Heart right ventricle (tissue), 16 donors: ENCODE data around the gene UBXN1. TPM values are rescaled to one million over a fixed set of nuclear protein-coding genes. Genes with fewer than 3 reads are reported as not detected.

Experiments used
- ATAC-seq, 8 donors: fragments of 200-7000 bp; cut with Tn5 transposase; one replicate each; pipeline ENCODE4 v1.9.1; 2020; ENCODE audit warnings: mild to moderate bottlenecking in 8 of 8, moderate library complexity in 8 of 8, moderate number of reproducible peaks in 1 of 8
- DNase-seq, 2 donors: peaks; one replicate each; pipeline ENCODE4 v3.0.0-alpha.2; 2020
- H3K27ac ChIP-seq, 10 donors: fragments of 200-600 bp; sonication (generic) in 2 of 10; one replicate each; pipeline versions ENCODE4 v1.5.0 to v1.8.0; 2020 to 2022; ENCODE audit warnings: mild to moderate bottlenecking in 3 of 10
- H3K27me3 ChIP-seq, 7 donors: fragments of 200-600 bp; one replicate each; pipeline ENCODE4 v1.8.0; 2021 to 2022; ENCODE audit warnings: mild to moderate bottlenecking in 2 of 7
- H3K36me3 ChIP-seq, 9 donors: fragments of 200-600 bp; sonication (generic) in 1 of 9; one replicate each; pipeline versions ENCODE4 v1.5.0 to v1.8.0; 2020 to 2022; ENCODE audit warnings: mild to moderate bottlenecking in 2 of 9
- H3K4me1 ChIP-seq, 9 donors: fragments of 200-600 bp; sonication (generic) in 1 of 9; one replicate each; pipeline versions ENCODE4 v1.5.0 to v1.8.0; 2020 to 2022; ENCODE audit warnings: mild to moderate bottlenecking in 4 of 9
- H3K4me3 ChIP-seq, 10 donors: fragments of 200-600 bp; sonication (generic) in 2 of 10; one replicate each; pipeline versions ENCODE4 v1.5.0 to v1.8.0; 2020 to 2022; ENCODE audit warnings: mild to moderate bottlenecking in 7 of 10, moderate library complexity in 2 of 10
- H3K9me3 ChIP-seq, 11 donors: fragments of 200-600 bp in 10 of 11; sonication (generic) in 2 of 11; one replicate each; pipeline versions ENCODE4 v1.5.0 to v1.8.0; 2013 to 2022; ENCODE audit warnings: mild to moderate bottlenecking in 2 of 11, control low read depth in 1 of 11, moderate library complexity in 1 of 11
- WGBS, 2 donors: extraction: QIAGEN DNeasy Blood & Tissue Kit; methylation state at CpG; one replicate each; pipeline ENCODE4 v1.1.7; 2013; ENCODE audit warnings: inconsistent platforms in 1 of 2; 5-methylcytosine and 5-hydroxymethylcytosine counted together
- intact Hi-C, 10 donors: fragments of 100-400 bp; cut with DNase I; formaldehyde crosslinking; loops; one replicate each; pipeline versions ENCODE4 v1.11.1 to v1.14.2; 2022
- polyA plus RNA-seq, 2 donors: library from polyadenylated mRNA; stranded (reverse); fragments of 200-250 nt; gene quantifications; one replicate each; pipeline ENCODE4 v1.2.3, GENCODE V29; 2013
- total RNA-seq, 10 donors: library from RNA; stranded (reverse); fragmentation: NEBNext Ultra II Directional in 3 of 10; extraction: Animal tissue kit (Norgen Biotek cat#: 25700) in 3 of 10; gene quantifications; one replicate each; pipeline versions ENCODE4 v1.2.1 to v1.2.4, GENCODE V29; 2021 to 2023
- TF ChIP-seq, protein P1 (sequence below), 9 donors: fragments of 200-600 bp; sonication (generic) in 2 of 9; IDR thresholded peaks; one replicate each; pipeline versions ENCODE4 v1.5.0 to v1.8.0; 2021 to 2022; ENCODE audit warnings: antibody characterized with exemption in 9 of 9, mild to moderate bottlenecking in 5 of 9, moderate library complexity in 1 of 9
- donor health status: Arrhythmogenic right ventricular cardiomyopathy.
- donor health status: ischemic (EF 13 %, LVEDD 7.1; RV severe dilation, severe dysfunction).
- donor health status: healthy with polysubstance abuse.
- donor health status: DM: no; HTN: yes; CAD: no.
- donor health status: DM: no; HTN: no; CAD: no.
- donor health status: ischemic (EF 25% LVEDD 6.9; RV normal size, moderate dysfunction).
- donor health status: ischemic (EF 25% LVEDD 5.7; RV mildly dilated, moderate dysfunction).
- donor health status: healthy.
- donor health status: DM: yes; HTN: yes; CAD: no.
- donor health status: Ischemic cardiomyopathy.
- donor health status: ischemic (EF 35%, LVEDD 5.7; RV mildly dilated, moderate dysfunction).
- donor health status: nonischemic (EF 11% LVEDD 7.7; RV severe dilation, severe dysfunction).
- donor health status: DM: yes; HTN: yes; CAD: no.
- donor health status: PGD.
- donor health status: ischemic (EF 29% LVEDD 5.4; RV normal size, mild dysfunction).
- donor health status: nonischemic (EF 23%, LVEDD 6.1; RV moderate dilation, normal function).

UBXN1 gene
- total and polyA plus RNA-seq, 12 donors, result 57.8 to 175 (median 82.4) TPM

DNA sequence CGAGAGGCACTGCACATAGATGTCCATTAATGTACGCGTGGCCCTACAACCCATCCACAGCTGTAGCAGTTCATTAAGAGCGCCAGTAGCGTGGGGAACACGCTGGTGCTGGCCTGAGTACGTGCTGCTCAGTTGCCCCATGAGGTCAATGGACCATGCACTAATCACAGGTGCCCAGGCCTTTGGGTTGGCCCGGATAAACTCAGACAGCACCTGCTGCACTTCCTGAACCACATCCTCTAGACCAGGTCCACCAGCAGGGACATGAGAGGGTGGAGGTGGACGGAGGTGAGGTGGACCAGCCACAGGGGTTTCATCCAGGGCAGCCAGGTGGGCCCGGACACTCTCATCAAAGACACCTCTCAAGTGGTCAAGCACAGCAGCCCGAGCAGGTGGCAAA, 29.4 kb downstream of the UBXN1 start:
- Histone ChIP-seq H3K9me3 (no peaks in the 10 kb centered on the region), H3K27me3 (no peaks in the 10 kb centered on the region), H3K36me3 (peaks cover 0 to 38% (median 17%) of the 10 kb centered on the region in 9 donors), H3K27ac (no peak overlapping the region), H3K4me3 (no peak overlapping the region), H3K4me1 (peaks cover 12 to 43% (median 37%) of the 10 kb centered on the region in 9 donors)
- DNase-seq (no peak), ATAC-seq (no peak)
- WGBS, 2 donors, result 93 to 94% methylated on average over 11 of the region's 11 CpGs
- intact Hi-C loops, result no loop called here
- TF ChIP-seq, protein P1, sequence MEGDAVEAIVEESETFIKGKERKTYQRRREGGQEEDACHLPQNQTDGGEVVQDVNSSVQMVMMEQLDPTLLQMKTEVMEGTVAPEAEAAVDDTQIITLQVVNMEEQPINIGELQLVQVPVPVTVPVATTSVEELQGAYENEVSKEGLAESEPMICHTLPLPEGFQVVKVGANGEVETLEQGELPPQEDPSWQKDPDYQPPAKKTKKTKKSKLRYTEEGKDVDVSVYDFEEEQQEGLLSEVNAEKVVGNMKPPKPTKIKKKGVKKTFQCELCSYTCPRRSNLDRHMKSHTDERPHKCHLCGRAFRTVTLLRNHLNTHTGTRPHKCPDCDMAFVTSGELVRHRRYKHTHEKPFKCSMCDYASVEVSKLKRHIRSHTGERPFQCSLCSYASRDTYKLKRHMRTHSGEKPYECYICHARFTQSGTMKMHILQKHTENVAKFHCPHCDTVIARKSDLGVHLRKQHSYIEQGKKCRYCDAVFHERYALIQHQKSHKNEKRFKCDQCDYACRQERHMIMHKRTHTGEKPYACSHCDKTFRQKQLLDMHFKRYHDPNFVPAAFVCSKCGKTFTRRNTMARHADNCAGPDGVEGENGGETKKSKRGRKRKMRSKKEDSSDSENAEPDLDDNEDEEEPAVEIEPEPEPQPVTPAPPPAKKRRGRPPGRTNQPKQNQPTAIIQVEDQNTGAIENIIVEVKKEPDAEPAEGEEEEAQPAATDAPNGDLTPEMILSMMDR (IDR thresholded peaks at IDR 0.05), result no peak

DNA sequence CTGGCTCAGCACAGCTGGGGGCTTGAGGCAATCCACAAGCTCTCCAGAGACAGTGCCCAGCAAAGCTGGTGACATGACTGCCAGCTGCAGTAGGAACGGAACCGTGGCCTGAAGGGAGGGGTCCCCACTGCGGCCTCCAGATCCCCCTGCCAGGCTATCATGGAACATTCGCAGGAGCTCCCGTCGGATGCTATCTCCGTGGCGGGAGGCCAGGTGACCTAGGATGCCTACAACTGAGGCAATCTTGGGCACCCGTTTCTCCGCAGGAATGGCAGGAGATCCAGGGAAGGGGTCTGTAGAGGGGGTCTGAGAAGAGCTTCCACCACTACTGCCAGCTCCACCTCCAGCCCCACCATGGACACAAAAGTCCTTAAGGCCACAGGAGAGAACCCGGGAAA, 29.9 kb downstream of the UBXN1 start:
- Histone ChIP-seq H3K4me1 (peaks cover 12 to 44% (median 40%) of the 10 kb centered on the region in 9 donors), H3K27me3 (no peaks in the 10 kb centered on the region), H3K36me3 (peaks cover 0 to 43% (median 17%) of the 10 kb centered on the region in 9 donors), H3K27ac (no peak overlapping the region), H3K9me3 (no peaks in the 10 kb centered on the region), H3K4me3 (no peak overlapping the region)
- TF ChIP-seq, protein P1 (IDR thresholded peaks at IDR 0.05), result no peak
- ATAC-seq (no peak), DNase-seq (no peak)
- intact Hi-C loops, result no loop called here
- WGBS, 2 donors, result 82 to 85% methylated on average over 11 of the region's 11 CpGs

DNA sequence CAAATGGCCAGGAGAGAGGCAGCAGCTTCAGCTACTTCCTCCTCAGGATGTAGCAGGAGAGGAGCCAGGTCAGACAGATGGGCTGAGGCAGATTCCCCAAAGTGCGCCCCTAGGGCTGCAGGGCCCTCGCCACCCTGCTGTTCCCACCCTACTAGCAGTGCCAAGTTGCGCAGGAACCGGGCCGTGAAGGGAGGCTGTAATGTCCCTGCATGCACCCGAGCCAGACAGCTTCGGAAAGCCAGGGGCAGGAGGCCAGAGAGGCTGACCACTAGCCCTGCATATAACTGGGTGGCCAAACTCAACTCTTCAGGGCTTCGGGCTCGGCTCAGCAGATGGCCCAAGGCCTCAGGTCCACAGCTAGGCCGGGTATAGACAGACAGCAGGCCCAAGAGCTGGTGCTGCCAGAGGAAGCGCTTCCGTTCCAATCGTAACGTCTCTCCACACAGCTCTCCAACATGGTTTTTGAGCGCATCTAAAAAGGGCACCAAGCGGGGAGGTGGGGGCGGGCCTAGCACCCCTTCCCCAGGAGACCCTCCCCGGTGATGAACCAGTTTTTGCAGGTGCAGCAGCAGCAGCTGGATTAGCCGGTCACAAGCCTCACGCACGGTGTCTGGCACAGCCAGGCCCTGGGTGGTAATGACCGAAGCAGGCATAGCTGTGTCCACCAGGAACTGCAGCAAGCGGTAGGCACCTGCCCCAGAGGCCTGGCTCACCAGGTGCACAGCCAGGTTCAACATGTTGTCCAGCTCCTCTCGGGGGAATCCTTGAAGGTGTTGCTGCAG, 30.5 kb downstream of the UBXN1 start:
- intact Hi-C loops, result no loop called here
- ATAC-seq (no peak), DNase-seq (no peak)
- H3K36me3 ChIP-seq, result peaks cover 0 to 49% (median 20%) of the 10 kb centered on the region in 9 donors
- no peaks in the 10 kb centered on the region for H3K9me3 ChIP-seq
- WGBS, 2 donors, result 92 to 94% methylated on average over 24 of the region's 24 CpGs
- peaks cover 12 to 44% (median 40%) of the 10 kb centered on the region in 9 donors for H3K4me1 ChIP-seq
- TF ChIP-seq, protein P1 (IDR thresholded peaks at IDR 0.05), result no peak
- no peaks in the 10 kb centered on the region for H3K27me3 ChIP-seq
- no peak overlapping the region for H3K27ac ChIP-seq
- no peak overlapping the region for H3K4me3 ChIP-seq

DNA sequence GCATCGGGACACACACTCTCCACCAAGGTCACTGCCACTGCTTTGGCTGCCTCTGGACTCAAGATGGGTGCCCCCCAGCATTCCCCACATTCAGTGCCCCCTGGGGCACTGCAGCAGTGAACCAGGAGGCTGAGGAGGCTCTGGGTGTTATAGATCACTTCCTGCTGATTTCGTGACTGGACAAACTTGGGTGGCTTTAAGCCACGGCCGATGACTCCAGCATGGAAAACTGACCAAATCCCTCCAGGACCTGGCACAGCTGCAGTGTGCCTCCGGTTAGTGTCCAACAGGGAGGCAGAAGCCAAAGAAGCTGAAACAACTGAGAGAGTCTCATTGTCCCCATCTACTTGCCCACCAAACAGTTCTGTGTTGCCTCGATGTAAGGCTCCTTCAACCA, 31.3 kb downstream of the UBXN1 start:
- ATAC-seq (no peak), DNase-seq (no peak)
- no peaks in the 10 kb centered on the region for H3K27me3 ChIP-seq
- H3K27ac ChIP-seq, result no peak overlapping the region
- intact Hi-C loops, result loop anchor here in 2 of 10 donors (2.0 kb wide), 1 partner anchor 25 kb away; no protein-coding TSS in a partner anchor
- TF ChIP-seq, protein P1 (IDR thresholded peaks at IDR 0.05), result no peak
- H3K36me3 ChIP-seq, result peaks cover 0 to 57% (median 27%) of the 10 kb centered on the region in 9 donors
- WGBS, 2 donors, result 88 to 92% methylated on average over 6 of the region's 6 CpGs
- H3K4me3 ChIP-seq, result no peak overlapping the region
- peaks cover 12 to 42% (median 39%) of the 10 kb centered on the region in 9 donors for H3K4me1 ChIP-seq
- no peaks in the 10 kb centered on the region for H3K9me3 ChIP-seq
